GM23338 (cell line): Measurements from ENCODE around the gene PYM1. TPM values are rescaled to one million over a fixed set of nuclear protein-coding genes. Genes with fewer than 3 reads are reported as not detected.

ENCODE experiments used
- ATAC-seq: fragments of 200-7000 bp; cut with Tn5 transposase; 3 replicates; pipeline ENCODE4 v1.9.1; 2020
- DNase-seq: peaks from one replicate; pipeline ENCODE4 v3.0.0-alpha.2; 2015; ENCODE audit warnings: low spot score
- H2AFZ ChIP-seq: fragments of 200-600 bp; sonication (generic); 2 replicates; pipeline ENCODE4 v1.8.0; 2016; ENCODE audit warnings: antibody characterized with exemption, mild to moderate bottlenecking, moderate library complexity
- H3F3A ChIP-seq: fragments of 200-600 bp; sonication (generic); replicated peaks from 2 replicates; pipeline ENCODE4 v1.8.0; 2017; ENCODE audit warnings: antibody characterized with exemption, mixed run types, low read depth
- H3K27ac ChIP-seq: fragments of 200-600 bp; sonication (generic); 2 replicates; pipeline ENCODE4 v1.6.1; 2016; ENCODE audit warnings: low read depth
- H3K27me3 ChIP-seq: fragments of 200-600 bp; sonication (generic); 2 replicates; pipeline ENCODE4 v1.8.0; 2016; ENCODE audit warnings: mild to moderate bottlenecking, mixed run types, moderate library complexity; ENCODE audit not compliant: insufficient read depth
- H3K36me3 ChIP-seq: fragments of 200-600 bp; sonication (generic); 2 replicates; pipeline ENCODE4 v1.8.0; 2016; ENCODE audit warnings: mild to moderate bottlenecking; ENCODE audit not compliant: insufficient read depth
- H3K4me1 ChIP-seq: fragments of 200-600 bp; sonication (generic); 2 replicates; pipeline ENCODE4 v1.8.0; 2016; ENCODE audit warnings: mild to moderate bottlenecking, moderate library complexity; ENCODE audit not compliant: insufficient read depth
- H3K4me2 ChIP-seq: fragments of 200-600 bp; sonication (generic); 2 replicates; pipeline ENCODE4 v1.7.1; 2017; ENCODE audit warnings: mixed run types
- H3K4me3 ChIP-seq: fragments of 200-600 bp; sonication (generic); 2 replicates; pipeline ENCODE4 v1.6.1; 2016; ENCODE audit warnings: mixed run types
- H3K79me2 ChIP-seq: fragments of 200-600 bp; sonication (generic); replicated peaks from 2 replicates; pipeline ENCODE4 v1.8.0; 2017; ENCODE audit warnings: mild to moderate bottlenecking; ENCODE audit not compliant: insufficient read depth
- H3K9me2 ChIP-seq: fragments of 200-600 bp; sonication (generic); 2 replicates; pipeline ENCODE4 v1.8.0; 2017; ENCODE audit not compliant: insufficient read depth
- H4K20me1 ChIP-seq: fragments of 200-600 bp; sonication (generic); replicated peaks from 2 replicates; pipeline ENCODE4 v1.8.0; 2017; ENCODE audit warnings: mild to moderate bottlenecking; ENCODE audit not compliant: insufficient read depth
- H3K27ac Mint-ChIP-seq: 2 replicates; pipeline ENCODE4 v1.8.0; 2020; ENCODE audit warnings: inconsistent platforms, mild to moderate bottlenecking, moderate library complexity, mixed read lengths
- H3K27me3 Mint-ChIP-seq: 3 replicates; pipeline ENCODE4 v1.8.0; 2022; ENCODE audit warnings: low read depth, mild to moderate bottlenecking, moderate library complexity, mixed read lengths, inconsistent platforms; ENCODE audit not compliant: insufficient read depth, poor library complexity
- H3K36me3 Mint-ChIP-seq: 3 replicates; pipeline ENCODE4 v1.8.0; 2021; ENCODE audit warnings: low read depth, mild to moderate bottlenecking, inconsistent platforms, moderate library complexity, mixed read lengths
- H3K4me1 Mint-ChIP-seq: 3 replicates; pipeline ENCODE4 v1.8.0; 2020; ENCODE audit warnings: mild to moderate bottlenecking, inconsistent platforms, mixed read lengths
- H3K4me3 Mint-ChIP-seq: 3 replicates; pipeline ENCODE4 v1.8.0; 2021; ENCODE audit warnings: moderate library complexity, mild to moderate bottlenecking, inconsistent platforms, mixed read lengths
- H3K9me3 Mint-ChIP-seq: 3 replicates; pipeline ENCODE4 v1.8.0; 2020; ENCODE audit warnings: moderate library complexity, mild to moderate bottlenecking, inconsistent platforms, mixed read lengths
- CREB1 ChIP-seq: fragments of 250-450 bp; sonication (Bioruptor Pico); IDR thresholded peaks from 2 replicates; pipeline ENCODE4 v1.5.0; 2020; ENCODE audit warnings: low read depth, mild to moderate bottlenecking, moderate library complexity
- EZH2 ChIP-seq: fragments of 200-600 bp; sonication (generic); IDR thresholded peaks from one replicate; pipeline ENCODE4 v1.8.0; 2017; ENCODE audit warnings: antibody characterized with exemption, mild to moderate bottlenecking, low read depth; ENCODE audit not compliant: unreplicated experiment
- EZH2phosphoT487 ChIP-seq: fragments of 200-600 bp; sonication (generic); IDR thresholded peaks from one replicate; pipeline ENCODE4 v1.8.1; 2018; ENCODE audit warnings: antibody characterized with exemption; ENCODE audit not compliant: unreplicated experiment
- NANOG ChIP-seq: IDR thresholded peaks from 2 replicates; pipeline ENCODE4 v1.6.1; 2016; ENCODE audit warnings: antibody characterized with exemption, borderline replicate concordance
- POLR2AphosphoS5 ChIP-seq: IDR thresholded peaks from 2 replicates; pipeline ENCODE4 v1.6.1; 2016; ENCODE audit warnings: antibody characterized with exemption, low read depth
- STAT1 ChIP-seq: IDR thresholded peaks from one replicate; pipeline ENCODE4 v1.6.1; 2016; ENCODE audit warnings: antibody characterized with exemption; ENCODE audit not compliant: unreplicated experiment
- polyA plus RNA-seq: library from polyadenylated mRNA; unstranded; fragments of >200 nt; fragmentation: Nextera tagmentation; extraction: Ambion mirVana; gene quantifications from 2 replicates; pipeline ENCODE4 v1.2.1, GENCODE V29; 2016
- total RNA-seq: library from RNA; depleted of rRNA; stranded (reverse); fragments of >200 nt; shearing (Covaris generic); gene quantifications from 2 replicates; pipeline ENCODE4 v1.2.3, GENCODE V29; 2014
- TF ChIP-seq, protein P1 (sequence below), 2 experiments: fragments of 200-600 bp in 1 of 2; sonication (generic) in 1 of 2; conservative IDR thresholded peaks; 2 replicates each; pipeline versions ENCODE4 v1.5.1 to v1.6.1; 2016 to 2017; ENCODE audit warnings: antibody characterized with exemption in 2 of 2, low read depth in 2 of 2, mild to moderate bottlenecking in 2 of 2, moderate library complexity in 1 of 2
- TF ChIP-seq, protein P2 (sequence below): IDR thresholded peaks from one replicate; pipeline ENCODE4 v1.6.1; 2018; ENCODE audit warnings: antibody characterized with exemption; ENCODE audit not compliant: unreplicated experiment
- TF ChIP-seq, protein P3 (sequence below): IDR thresholded peaks from 2 replicates; pipeline ENCODE4 v1.6.1; 2016; ENCODE audit warnings: antibody characterized with exemption

Gene PYM1
- total and polyA plus RNA-seq, 2 experiments from 2014 or later, result 70.2 to 150 TPM

DNA sequence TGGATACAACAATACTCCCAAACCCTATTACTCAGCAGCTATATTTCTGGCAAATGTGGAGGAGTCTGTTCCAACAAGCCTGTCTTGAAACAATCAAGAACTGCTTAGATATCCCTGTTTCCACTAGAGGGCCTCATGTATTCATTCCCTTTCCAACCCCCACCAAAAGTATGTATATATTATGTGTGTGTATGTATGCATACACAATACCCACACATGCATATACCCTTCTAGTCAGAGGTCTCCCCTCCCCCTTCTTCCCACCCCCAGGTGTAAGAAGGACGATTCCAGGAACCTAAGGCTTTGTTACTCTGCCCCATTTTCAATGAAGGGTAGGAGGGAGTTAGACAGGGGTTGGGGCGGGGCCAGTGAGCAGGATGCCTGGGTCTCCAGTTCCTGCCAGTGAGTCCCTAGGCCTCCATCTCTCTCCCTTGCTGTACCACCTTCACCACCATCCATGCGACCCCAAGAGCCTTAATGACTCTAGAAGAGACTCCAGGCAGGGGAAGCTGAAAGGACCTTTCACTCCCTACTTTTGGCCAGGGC is 3.1 kb upstream of the PYM1 start, which contains the start of gene DGKA:
Gene DGKA (plus strand): TSS at position 392 of the 546 bp plus-strand sequence. CDS start 5,342 bp downstream, outside the sequence.
- Histone ChIP-seq H3K9me2 (no peaks in the 10 kb centered on the region), H3K4me2 (peak within 1 kb of the TSS; percentile 86), H3K79me2 (peaks cover 9% of the 10 kb centered on the region), H3K4me3 (peak within 1 kb of the TSS; percentile 75), H3K4me1 (peaks cover 45% of the 10 kb centered on the region), H3K27me3 (peaks cover 40% of the 10 kb centered on the region), H3K36me3 (no peaks in the 10 kb centered on the region), H3K27ac (peak within 1 kb of the TSS; percentile 85), H3F3A (peaks cover 11% of the 10 kb centered on the region), H4K20me1 (no peaks in the 10 kb centered on the region), H2AFZ (peak within 1 kb of the TSS; percentile 96)
- peak within 1 kb of the TSS; percentile 81 for H3K4me3 Mint-ChIP-seq
- H3K36me3 Mint-ChIP-seq, result peaks cover 4% of the 10 kb centered on the region; the same call in 1 of the 3 replicates
- H3K27ac Mint-ChIP-seq, result peak within 1 kb of the TSS; percentile 69; the same call in 1 of the 2 replicates
- H3K4me1 Mint-ChIP-seq, result peaks cover 32% of the 10 kb centered on the region
- peak; percentile 15 for ATAC-seq
- peaks cover 28% of the 10 kb centered on the region for H3K27me3 Mint-ChIP-seq
- 0 out of 2 replicates have a peak, but pooled peaks have one; percentile 12 for TF ChIP-seq POLR2AphosphoS5
- no peak for TF ChIP-seq EZH2
- TF ChIP-seq CREB1, result 0 out of 2 replicates have a peak, but pooled peaks have one; percentile 4
- TF ChIP-seq EZH2phosphoT487, result no peak
- no peak for TF ChIP-seq NANOG
- TF ChIP-seq, protein P1, sequence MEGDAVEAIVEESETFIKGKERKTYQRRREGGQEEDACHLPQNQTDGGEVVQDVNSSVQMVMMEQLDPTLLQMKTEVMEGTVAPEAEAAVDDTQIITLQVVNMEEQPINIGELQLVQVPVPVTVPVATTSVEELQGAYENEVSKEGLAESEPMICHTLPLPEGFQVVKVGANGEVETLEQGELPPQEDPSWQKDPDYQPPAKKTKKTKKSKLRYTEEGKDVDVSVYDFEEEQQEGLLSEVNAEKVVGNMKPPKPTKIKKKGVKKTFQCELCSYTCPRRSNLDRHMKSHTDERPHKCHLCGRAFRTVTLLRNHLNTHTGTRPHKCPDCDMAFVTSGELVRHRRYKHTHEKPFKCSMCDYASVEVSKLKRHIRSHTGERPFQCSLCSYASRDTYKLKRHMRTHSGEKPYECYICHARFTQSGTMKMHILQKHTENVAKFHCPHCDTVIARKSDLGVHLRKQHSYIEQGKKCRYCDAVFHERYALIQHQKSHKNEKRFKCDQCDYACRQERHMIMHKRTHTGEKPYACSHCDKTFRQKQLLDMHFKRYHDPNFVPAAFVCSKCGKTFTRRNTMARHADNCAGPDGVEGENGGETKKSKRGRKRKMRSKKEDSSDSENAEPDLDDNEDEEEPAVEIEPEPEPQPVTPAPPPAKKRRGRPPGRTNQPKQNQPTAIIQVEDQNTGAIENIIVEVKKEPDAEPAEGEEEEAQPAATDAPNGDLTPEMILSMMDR (conservative IDR thresholded peaks at IDR 0.05; ENCODE audit: low read depth in 2 of 2), result peak; percentile 57 to 86
- peak; percentile 74 for DNase-seq
- H3K9me3 Mint-ChIP-seq, result no peaks in the 10 kb centered on the region; the same call in 2 of the 3 replicates

DNA sequence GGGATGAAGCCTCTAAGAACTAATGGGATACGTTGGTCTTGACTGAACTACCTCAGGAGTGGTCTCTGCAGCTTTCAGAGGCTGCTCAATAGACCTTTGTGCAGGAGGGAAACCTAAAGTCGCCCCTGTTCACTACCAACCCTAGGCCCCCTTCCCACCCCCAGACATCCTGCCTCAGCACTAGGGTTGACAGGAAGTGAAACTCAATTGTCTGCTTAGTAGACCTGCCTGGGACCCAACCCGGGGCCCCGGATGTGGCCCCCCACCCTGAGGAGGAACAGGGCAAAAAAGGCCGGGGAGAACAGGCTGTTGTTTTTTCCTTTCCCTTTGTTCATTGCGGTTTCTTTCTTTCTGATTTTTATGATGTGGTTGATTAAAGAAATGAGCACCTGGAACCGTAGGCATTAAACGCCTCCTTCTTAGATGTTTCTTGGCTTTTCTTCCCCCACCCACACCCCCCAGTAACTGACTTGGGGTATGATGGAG is 1.7 kb upstream of the PYM1 start:
- no peak overlapping the region; the same call in 1 of the 3 replicates for H3K4me3 Mint-ChIP-seq
- Histone ChIP-seq H3F3A (peaks cover 18% of the 10 kb centered on the region), H3K27ac (peak overlapping the region; percentile 96; the same call in 1 of the 2 replicates), H3K27me3 (peaks cover 30% of the 10 kb centered on the region), H3K36me3 (no peaks in the 10 kb centered on the region), H3K79me2 (peaks cover 24% of the 10 kb centered on the region), H2AFZ (no peak overlapping the region), H3K4me3 (no peak overlapping the region), H3K4me2 (no peak overlapping the region; the same call in 1 of the 2 replicates), H3K4me1 (peaks cover 48% of the 10 kb centered on the region), H4K20me1 (no peaks in the 10 kb centered on the region), H3K9me2 (no peaks in the 10 kb centered on the region)
- no peak for ATAC-seq
- peak overlapping the region; percentile 54 for H3K27ac Mint-ChIP-seq
- DNase-seq, result no peak
- H3K4me1 Mint-ChIP-seq, result peaks cover 42% of the 10 kb centered on the region
- H3K36me3 Mint-ChIP-seq, result peaks cover 16% of the 10 kb centered on the region
- no peaks in the 10 kb centered on the region; the same call in 2 of the 3 replicates for H3K9me3 Mint-ChIP-seq
- peaks cover 19% of the 10 kb centered on the region for H3K27me3 Mint-ChIP-seq
- TF ChIP-seq EZH2phosphoT487, result no peak
- TF ChIP-seq NANOG, result no peak
- TF ChIP-seq STAT1, result no peak
- TF ChIP-seq, protein P2, sequence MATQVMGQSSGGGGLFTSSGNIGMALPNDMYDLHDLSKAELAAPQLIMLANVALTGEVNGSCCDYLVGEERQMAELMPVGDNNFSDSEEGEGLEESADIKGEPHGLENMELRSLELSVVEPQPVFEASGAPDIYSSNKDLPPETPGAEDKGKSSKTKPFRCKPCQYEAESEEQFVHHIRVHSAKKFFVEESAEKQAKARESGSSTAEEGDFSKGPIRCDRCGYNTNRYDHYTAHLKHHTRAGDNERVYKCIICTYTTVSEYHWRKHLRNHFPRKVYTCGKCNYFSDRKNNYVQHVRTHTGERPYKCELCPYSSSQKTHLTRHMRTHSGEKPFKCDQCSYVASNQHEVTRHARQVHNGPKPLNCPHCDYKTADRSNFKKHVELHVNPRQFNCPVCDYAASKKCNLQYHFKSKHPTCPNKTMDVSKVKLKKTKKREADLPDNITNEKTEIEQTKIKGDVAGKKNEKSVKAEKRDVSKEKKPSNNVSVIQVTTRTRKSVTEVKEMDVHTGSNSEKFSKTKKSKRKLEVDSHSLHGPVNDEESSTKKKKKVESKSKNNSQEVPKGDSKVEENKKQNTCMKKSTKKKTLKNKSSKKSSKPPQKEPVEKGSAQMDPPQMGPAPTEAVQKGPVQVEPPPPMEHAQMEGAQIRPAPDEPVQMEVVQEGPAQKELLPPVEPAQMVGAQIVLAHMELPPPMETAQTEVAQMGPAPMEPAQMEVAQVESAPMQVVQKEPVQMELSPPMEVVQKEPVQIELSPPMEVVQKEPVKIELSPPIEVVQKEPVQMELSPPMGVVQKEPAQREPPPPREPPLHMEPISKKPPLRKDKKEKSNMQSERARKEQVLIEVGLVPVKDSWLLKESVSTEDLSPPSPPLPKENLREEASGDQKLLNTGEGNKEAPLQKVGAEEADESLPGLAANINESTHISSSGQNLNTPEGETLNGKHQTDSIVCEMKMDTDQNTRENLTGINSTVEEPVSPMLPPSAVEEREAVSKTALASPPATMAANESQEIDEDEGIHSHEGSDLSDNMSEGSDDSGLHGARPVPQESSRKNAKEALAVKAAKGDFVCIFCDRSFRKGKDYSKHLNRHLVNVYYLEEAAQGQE, result no peak
- TF ChIP-seq, protein P3, sequence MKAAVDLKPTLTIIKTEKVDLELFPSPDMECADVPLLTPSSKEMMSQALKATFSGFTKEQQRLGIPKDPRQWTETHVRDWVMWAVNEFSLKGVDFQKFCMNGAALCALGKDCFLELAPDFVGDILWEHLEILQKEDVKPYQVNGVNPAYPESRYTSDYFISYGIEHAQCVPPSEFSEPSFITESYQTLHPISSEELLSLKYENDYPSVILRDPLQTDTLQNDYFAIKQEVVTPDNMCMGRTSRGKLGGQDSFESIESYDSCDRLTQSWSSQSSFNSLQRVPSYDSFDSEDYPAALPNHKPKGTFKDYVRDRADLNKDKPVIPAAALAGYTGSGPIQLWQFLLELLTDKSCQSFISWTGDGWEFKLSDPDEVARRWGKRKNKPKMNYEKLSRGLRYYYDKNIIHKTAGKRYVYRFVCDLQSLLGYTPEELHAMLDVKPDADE, result no peak
